Activated naive CD8-positive, alpha-beta T cell (primary cell): ENCODE data around the gene CWC27.

Source experiments
- H3K27ac Mint-ChIP-seq: one replicate; pipeline ENCODE4 v1.8.0; 2021; ENCODE audit warnings: mixed read lengths
- H3K27me3 Mint-ChIP-seq: one replicate; pipeline ENCODE4 v1.8.0; 2021; ENCODE audit warnings: mixed read lengths
- H3K36me3 Mint-ChIP-seq: one replicate; pipeline ENCODE4 v1.8.0; 2021; ENCODE audit warnings: mixed read lengths
- H3K4me1 Mint-ChIP-seq: one replicate; pipeline ENCODE4 v1.8.0; 2021; ENCODE audit warnings: low read depth, mixed read lengths
- H3K4me3 Mint-ChIP-seq: one replicate; pipeline ENCODE4 v1.8.0; 2021; ENCODE audit warnings: mild to moderate bottlenecking, mixed read lengths
- H3K9me3 Mint-ChIP-seq: one replicate; pipeline ENCODE4 v1.8.0; 2021; ENCODE audit warnings: low read depth, mixed read lengths

CWC27 gene

DNA sequence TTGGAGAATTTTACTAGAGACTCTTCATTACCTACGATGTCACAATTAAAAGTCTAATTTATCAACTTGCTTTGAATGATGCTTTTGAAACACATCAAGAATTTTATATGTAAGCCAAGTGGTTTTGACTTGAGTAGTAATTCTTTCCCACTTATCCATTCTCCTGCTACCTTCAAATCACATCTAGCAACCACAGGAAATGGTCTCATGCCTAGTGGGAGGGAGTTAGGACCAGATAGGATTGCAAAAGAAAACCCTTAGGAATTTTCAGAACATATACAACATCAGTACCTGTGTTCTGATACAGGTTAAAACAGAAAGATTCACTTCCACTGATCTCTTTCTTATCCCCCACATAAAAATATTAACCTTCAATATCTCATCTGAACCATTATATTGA, 260.4 kb downstream of the CWC27 start:
- Mint-ChIP-seq H3K27me3 (no peaks in the 10 kb centered on the region), H3K27ac (no peak overlapping the region), H3K36me3 (peaks cover 2% of the 10 kb centered on the region), H3K4me1 (peaks cover 12% of the 10 kb centered on the region), H3K9me3 (no peaks in the 10 kb centered on the region), H3K4me3 (no peak overlapping the region)

DNA sequence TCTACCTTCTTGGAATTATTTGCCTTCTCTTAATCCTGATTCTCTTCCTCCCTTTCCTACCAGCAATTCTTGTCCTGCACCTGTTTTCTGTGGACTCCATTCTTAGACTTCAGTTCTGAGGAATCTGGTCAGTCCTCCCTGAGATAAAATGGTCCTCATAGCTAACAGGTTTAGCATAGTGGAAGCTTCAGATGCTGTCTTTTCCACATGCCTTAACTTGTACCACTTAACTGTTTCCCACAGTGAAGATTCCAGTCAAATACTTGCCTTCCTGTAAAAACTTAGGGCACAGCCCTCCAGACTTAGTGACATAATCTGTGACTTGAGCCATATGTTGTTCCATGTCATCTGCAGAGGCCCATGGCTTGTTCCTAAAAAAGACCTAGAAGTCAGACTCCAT, 261.3 kb downstream of the CWC27 start:
- Mint-ChIP-seq H3K9me3 (no peaks in the 10 kb centered on the region), H3K27ac (no peak overlapping the region), H3K36me3 (peaks cover 2% of the 10 kb centered on the region), H3K4me3 (no peak overlapping the region), H3K27me3 (no peaks in the 10 kb centered on the region), H3K4me1 (peaks cover 18% of the 10 kb centered on the region)

DNA sequence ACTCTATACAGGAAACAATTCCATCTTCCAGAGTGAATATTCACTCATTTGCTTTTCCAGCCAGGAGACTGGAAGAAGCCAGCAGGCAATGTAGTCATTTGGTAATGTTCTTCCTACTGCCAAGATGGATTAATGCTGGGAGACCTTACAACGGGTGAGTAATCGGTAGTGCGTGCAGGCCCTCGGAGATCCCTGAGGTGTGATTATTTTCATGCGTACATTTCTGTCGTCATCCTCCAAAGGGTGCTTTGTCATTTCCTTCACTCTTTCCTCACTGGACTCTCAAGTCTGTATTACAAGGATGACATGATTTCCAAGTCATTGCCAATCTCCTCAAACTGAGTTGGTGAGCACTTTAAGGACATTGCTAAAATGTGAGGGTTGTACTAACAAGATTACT, 263.5 kb downstream of the CWC27 start:
- Mint-ChIP-seq H3K36me3 (peaks cover 2% of the 10 kb centered on the region), H3K27me3 (no peaks in the 10 kb centered on the region), H3K4me3 (no peak overlapping the region), H3K9me3 (no peaks in the 10 kb centered on the region), H3K27ac (no peak overlapping the region), H3K4me1 (peaks cover 27% of the 10 kb centered on the region)

DNA sequence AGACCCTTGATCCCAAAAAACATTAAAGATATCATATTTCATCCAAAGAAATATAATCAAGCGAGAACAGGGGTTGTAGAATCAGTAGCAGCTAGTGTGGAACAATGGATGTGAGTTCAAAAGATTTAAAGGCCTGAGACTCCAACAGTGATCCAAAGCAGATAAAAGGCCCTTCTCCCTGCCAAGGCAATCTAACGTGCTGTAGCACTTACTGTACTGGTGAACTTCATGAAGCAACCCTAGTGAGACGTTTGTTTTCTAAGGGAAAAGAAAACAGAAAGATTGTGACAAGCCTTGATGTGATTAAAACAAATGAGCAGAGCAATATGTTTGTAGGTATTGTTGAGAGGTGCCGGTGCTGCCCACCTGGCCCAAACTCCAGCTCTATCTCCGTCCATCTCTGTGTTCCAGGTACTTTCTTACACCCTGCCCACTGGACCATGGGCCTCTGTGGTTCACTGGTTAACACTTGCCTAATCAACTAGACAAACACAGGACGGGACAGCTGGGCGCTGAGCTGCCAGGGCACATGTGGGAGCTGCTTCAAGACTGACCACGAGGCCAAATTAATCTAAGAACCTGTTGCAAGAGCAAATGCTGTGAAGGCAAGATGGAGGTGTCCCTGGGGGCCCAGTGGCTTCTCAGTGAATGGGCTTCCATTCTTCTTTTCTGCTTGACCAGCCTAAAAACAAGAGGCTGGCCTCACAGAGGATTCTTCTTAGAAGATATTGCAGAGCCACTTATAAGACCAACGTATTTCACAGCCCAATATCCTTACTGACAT, 265.5 kb downstream of the CWC27 start:
- Mint-ChIP-seq H3K27ac (peak overlapping the region; percentile 84), H3K4me1 (peaks cover 38% of the 10 kb centered on the region), H3K4me3 (peak overlapping the region; percentile 74), H3K36me3 (peaks cover 2% of the 10 kb centered on the region), H3K27me3 (no peaks in the 10 kb centered on the region), H3K9me3 (no peaks in the 10 kb centered on the region)

DNA sequence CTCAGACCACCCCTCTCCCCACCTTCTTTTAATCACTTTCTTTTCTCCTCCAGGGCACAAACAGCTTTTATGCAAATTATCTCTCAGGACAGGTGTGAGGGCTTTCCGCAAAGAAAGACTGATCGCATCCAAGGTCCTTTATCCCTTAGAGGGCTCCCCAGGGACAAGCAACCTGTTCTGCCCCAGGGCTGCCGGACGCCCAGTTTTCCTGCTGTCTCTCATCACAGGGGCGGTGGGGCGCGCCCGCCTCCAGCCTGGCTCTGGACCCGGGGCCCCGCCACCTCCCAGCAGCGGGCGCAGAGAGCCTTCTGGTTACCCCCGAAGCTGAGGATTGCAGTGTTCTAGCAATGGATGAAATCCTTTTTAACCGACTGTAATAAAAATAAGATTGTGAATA, 266.1 kb downstream of the CWC27 start:
- H3K27ac Mint-ChIP-seq, result peak overlapping the region; percentile 92
- H3K27me3 Mint-ChIP-seq, result no peaks in the 10 kb centered on the region
- no peaks in the 10 kb centered on the region for H3K9me3 Mint-ChIP-seq
- peak overlapping the region; percentile 94 for H3K4me3 Mint-ChIP-seq
- peaks cover 2% of the 10 kb centered on the region for H3K36me3 Mint-ChIP-seq
- peaks cover 38% of the 10 kb centered on the region for H3K4me1 Mint-ChIP-seq

DNA sequence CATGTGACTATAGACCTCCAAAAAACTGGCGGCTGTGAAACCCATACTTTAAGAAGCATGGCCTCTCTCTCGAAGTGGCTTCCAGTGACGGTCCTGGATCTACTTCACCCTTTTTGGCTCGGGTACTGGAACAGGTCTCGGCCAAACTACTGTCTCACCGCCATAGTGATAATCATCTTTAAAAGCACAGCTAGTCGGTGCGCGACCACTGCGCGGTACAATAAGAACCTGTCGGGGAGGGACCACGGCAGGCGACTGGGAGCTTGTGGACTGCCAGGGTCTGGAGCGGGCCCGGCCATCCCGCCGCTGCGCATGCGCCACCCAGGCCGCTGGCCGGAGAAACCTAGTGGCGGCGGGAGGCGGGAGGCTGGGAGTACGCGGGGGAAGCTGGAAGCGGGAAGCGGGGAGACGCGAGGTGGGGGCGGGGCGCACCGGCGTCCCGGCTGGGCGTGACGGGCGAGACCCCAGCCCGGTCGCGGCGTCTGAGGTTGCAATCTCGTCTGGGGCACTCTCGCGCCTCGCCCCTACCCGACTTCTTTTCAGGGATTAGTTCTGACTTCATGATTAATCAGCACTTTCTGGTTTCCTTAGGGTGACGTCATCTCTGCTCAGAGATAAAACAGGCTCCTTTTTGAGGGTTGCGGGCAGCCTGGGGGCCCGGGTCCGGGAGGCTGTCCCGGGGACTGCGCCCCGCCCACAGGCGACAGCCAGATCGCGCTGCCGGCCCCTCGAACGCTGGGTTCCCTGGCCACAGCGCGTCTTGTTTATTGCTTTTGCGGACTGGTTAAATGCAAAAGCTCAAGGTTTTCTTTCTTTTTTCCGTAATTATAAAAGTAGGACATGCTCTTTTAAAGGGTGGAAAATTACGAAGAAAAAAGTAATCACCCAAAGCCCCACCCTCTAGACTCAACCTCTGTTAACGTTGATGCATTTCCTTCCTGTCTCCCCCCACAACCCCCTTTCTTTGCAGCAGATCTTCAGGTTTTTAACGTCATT, 266.8 kb downstream of the CWC27 start:
- Mint-ChIP-seq H3K4me3 (peak overlapping the region; percentile 94), H3K4me1 (peaks cover 38% of the 10 kb centered on the region), H3K9me3 (no peaks in the 10 kb centered on the region), H3K36me3 (peaks cover 2% of the 10 kb centered on the region), H3K27me3 (no peaks in the 10 kb centered on the region), H3K27ac (peak overlapping the region; percentile 92)

DNA sequence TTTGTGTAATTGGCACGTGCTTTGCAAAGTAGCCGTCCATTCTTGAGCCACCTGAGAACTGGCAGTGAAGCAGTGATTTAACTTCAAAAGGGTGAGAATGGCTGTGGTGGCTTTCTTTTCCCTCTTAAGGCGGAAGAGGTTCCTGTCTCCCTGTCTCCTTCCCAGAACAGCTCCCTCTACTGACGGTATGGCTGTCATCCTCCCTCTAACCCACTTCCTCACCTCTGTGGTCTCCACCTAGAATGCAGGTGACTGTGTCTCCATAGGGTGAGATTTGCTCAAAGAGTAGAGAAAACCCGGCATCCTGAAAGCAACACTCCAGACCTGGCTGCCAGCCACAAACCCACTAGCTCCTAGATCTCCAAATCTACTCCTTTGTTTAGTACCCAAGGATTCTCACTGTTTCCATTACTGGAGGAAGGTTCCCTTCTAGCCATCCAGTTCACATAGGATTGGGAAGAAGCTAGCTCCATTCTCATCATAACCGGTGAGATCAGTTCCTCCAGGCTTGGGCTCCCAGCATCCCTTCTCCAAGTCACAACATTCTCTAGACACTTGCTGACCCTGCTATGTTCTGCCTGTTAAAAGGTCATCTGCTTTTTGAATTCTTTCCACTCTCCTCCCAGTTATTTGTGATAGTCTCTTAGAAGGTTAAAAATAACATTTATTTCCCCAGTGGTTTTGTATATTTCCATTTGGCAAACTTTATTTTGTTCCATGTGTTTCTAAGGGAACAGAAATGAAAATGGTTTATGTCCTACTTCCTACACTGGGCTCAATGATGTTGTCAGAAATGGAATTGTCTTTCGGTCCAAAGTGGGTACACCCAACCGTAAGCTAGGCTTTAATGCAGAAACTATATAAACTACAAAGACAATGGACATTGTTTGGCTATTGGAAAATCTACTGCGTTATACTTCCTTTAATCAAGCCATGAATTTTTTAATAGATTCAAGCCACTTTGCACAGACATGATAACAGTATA, 269.4 kb downstream of the CWC27 start:
- H3K4me3 Mint-ChIP-seq, result peak overlapping the region; percentile 30
- peaks cover 42% of the 10 kb centered on the region for H3K4me1 Mint-ChIP-seq
- H3K9me3 Mint-ChIP-seq, result no peaks in the 10 kb centered on the region
- peak overlapping the region; percentile 66 for H3K27ac Mint-ChIP-seq
- H3K36me3 Mint-ChIP-seq, result no peaks in the 10 kb centered on the region
- H3K27me3 Mint-ChIP-seq, result no peaks in the 10 kb centered on the region

DNA sequence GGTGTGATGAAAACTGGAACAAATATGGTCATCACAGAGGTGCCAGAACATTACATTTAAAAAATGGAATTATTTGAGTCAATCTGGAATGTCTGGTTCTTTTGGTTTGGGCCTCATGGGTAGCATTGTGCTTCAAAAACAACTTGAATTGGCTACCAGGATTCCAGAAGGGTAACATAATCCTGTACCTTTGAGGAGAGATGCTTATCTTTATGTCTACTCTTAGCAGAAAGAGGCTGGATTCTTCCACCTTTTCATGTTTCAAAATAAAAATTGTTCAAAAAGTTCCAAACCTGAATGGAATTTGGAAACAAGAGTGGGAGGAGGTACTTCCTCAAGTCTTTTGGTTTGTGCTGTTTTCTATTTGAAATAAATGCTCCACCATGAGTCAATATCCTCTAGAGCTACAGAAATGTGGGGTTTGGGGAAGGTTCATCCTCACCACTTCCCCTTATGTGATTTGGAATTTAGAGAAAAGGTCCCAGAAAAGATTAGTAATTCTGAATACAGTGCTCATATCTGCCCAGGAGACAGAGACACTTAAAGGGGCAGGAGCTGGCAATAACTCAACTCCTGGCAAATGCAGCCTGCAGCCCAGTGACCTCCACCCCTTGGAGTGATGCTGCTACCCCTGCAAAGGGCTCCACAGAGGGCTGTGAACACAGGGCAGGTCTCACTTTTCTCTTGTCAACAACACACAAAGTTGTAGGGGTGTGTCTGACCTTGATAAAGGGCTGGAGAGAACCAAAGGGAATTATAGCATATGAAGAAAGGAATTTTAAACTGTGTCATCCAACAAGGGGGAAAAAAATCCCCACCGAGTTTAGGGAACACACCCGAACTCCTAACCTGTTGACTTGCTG, 272.8 kb downstream of the CWC27 start:
- Mint-ChIP-seq H3K4me1 (peaks cover 24% of the 10 kb centered on the region), H3K36me3 (no peaks in the 10 kb centered on the region), H3K27ac (no peak overlapping the region), H3K9me3 (no peaks in the 10 kb centered on the region), H3K27me3 (no peaks in the 10 kb centered on the region), H3K4me3 (no peak overlapping the region)

DNA sequence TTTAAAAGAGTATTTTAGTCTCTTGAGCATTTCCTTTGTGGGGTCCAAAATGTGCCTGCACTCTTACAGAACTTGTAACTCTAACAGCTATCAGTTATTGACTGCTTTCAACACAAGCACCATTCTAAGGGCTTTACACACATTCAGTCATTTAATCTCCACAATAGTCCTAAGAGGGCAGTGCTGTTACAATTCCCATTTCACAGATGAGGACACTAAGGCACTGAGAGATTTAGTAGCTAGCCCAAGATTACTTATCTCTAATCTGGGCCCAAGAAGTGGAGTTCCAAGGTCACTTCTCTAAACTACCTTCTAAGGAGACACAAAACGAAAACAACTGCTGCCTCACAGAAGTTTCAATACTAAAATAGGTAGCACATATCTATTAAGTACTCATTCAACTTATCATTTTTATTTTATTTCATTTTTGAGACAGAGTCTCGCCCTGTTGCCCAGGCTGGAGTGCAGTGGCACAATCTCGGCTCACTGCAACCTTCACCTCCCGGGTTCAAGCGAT, 275.2 kb downstream of the CWC27 start:
- Mint-ChIP-seq H3K36me3 (no peaks in the 10 kb centered on the region), H3K4me3 (no peak overlapping the region), H3K4me1 (peaks cover 5% of the 10 kb centered on the region), H3K9me3 (no peaks in the 10 kb centered on the region), H3K27ac (no peak overlapping the region), H3K27me3 (no peaks in the 10 kb centered on the region)

DNA sequence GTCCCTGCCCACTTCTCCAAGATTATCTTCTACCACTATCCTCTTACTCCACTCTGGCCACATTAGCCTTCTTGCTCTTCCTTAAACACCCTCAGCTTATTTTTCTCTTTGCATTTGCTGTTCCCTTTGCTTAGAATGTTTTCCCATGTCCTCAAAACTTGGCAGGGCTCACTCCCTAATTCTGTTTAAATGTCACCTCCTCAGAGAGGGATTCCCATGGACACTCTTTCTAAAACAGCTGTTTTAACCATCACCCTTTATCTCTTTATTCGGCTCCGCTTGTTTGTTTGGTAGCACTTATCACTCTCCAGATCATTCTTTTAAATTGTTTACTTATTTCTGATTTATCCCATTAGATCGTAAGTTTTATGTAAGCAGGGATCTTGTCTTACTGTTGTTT, 278.5 kb downstream of the CWC27 start:
- Mint-ChIP-seq H3K9me3 (no peaks in the 10 kb centered on the region), H3K27ac (no peak overlapping the region), H3K27me3 (no peaks in the 10 kb centered on the region), H3K4me1 (no peaks in the 10 kb centered on the region), H3K36me3 (no peaks in the 10 kb centered on the region), H3K4me3 (no peak overlapping the region)

DNA sequence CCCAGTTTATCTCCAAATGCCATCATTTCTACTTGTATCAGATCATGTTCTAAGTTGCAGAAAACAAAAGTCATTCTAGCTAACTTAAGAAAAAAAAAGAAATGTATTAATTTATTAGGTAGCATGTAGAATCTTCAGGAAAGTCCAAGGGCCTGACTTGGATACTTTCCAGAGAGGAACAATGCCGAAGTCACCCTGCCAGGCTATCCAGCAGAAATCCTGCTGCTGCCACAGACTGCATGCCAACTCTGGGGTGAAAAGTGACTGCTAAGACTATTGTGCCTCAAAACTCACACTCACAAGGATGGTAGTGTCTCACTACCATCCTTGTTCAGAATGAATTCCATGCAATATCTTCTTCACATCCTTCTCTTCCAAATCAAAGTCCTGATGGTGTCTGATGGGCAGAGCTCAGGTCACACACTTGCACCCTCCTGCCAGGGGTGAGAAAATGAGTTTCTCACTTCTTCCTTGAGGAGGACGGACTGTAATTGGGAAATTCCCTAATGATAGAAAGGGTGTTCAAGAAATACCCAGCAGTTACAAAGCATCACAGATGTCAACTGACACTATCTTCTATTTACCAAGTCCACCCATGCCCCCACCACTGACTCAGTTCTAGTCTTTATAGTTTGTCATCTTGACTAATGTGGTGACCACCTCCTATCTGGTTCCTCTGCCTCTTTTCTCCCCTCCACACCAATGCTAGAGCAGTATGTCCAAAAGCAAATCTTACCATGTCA, 279.4 kb downstream of the CWC27 start:
- no peaks in the 10 kb centered on the region for H3K4me1 Mint-ChIP-seq
- H3K9me3 Mint-ChIP-seq, result no peaks in the 10 kb centered on the region
- no peaks in the 10 kb centered on the region for H3K36me3 Mint-ChIP-seq

DNA sequence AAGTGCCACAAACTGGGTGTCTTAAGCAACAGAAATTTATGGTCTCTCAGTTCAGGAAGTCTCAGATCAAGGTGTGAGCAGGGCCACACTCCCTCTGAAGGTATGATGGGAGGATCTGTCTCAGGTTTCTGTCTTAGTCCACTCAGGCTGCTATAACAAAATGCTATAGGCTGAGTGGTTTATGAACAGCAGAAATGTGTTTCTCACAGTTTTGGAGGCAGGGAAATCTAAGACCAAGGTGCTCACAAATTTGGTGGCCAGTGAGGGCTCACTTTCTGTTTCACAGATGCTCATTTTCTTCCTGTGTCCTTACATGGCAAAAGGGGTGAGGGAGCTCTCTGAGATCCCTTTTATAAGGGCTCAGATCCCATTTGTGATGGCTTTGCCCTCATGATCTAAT, 281.4 kb downstream of the CWC27 start:
- Mint-ChIP-seq H3K4me1 (no peaks in the 10 kb centered on the region), H3K36me3 (no peaks in the 10 kb centered on the region), H3K27ac (no peak overlapping the region), H3K9me3 (no peaks in the 10 kb centered on the region), H3K4me3 (no peak overlapping the region), H3K27me3 (no peaks in the 10 kb centered on the region)

More for the DNA sequence above, 279.4 kb downstream of the CWC27 start:
- Mint-ChIP-seq H3K27ac (no peak overlapping the region), H3K27me3 (no peaks in the 10 kb centered on the region), H3K4me3 (no peak overlapping the region)
